ENCODE results near the gene ZNF627. TPM values are rescaled to one million over a fixed set of nuclear protein-coding genes. Genes with fewer than 3 reads are reported as not detected.

The ZNF627 gene
- 18.9 and 20.3 TPM in 2 replicates for total RNA-seq

DNA sequence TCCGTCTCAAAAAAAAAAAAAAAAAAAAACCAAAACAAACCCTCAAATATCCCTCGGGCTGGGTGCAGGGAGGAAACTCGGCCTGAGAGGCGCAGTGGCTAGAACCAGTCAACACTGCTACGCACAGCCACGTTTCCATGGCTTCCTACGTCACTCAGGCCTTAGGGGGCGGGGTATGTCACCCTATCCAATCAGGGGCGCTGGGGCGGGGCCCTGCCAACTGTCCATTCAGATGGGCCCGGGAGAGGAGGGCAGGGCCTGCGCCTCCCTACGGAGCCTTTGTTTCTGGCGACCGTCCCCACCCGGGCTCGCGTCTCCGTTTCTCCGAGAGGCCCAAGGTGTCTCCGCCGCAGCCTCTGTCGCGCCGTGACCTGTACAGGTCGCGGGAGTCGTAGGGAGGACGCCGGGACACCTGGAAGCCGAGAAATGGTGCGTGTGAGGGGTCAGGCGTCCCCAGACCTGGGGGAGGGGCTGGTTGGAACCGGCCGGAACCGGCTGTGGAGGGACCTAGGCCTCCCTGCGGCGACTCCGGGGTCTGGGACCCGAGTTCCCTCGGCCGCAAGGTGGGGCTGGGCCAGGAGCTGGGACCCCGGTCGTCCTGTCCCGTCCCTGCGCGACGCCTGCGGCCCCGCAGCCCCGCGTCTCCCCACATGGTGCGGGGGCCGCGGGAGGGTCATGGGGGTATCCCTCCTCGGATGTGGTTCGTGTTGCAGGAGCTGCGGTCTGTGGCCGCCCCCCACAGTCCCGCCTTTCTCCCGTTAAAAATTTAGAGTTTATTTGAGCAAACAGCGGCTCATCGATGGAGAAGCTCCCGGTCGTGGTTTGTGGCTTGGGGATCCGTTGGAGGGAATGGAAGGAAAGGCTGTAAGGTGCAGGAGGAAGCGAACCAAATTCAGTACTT is at the start of gene ZNF627:
TSS of gene ZNF627 (plus strand) at position 282 of the 901 bp plus-strand sequence. CDS start at position 427, 145 bp downstream.
- peak within 1 kb of the TSS; percentile 87 for H3K4me2 ChIP-seq (ENCODE audit: insufficient read depth, low read length)

DNA sequence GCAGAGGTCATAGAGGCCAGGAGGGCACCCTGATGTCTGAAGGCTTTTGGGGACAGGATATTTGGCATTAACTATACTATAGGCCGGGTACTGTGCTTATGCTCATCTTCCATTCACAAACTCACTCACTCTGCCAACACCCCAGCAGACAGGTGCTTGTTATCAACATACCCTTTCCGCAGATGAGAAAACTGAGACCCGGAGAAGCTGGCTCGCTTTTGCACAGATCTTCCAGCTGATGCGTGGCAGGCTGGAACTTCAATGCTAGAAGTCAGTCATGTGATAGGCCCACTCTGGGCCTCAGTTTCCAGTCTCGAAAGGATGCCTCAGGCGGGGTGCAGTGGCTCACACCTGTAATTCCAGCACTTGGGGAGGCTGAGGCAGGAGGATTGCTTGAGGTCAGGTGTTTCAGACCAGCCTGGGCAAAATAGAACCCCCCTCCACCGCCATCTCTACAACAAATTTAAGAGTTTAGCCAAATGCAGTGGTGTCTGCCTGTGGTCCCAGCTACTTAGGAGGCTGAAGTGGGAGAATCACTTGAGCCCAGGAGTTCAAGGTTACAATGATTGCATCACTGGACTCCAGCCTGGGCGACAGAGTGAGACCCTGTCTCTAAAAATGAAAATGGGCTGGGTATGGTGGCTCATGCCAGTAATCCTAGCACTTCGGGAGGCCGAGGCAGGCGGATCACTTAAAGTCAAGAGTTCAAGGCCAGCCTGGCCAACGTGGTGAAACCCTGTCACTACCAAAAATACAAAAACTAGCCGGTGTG is 49.2 kb upstream of the ZNF627 start:
- H3K4me3 ChIP-seq (ENCODE audit: insufficient read depth, low read length), result no peak overlapping the region
- no peaks in the 10 kb centered on the region for H4K20me1 ChIP-seq (ENCODE audit: insufficient read depth, low read length)
- peak; percentile 11 for DNase-seq (ENCODE audit: insufficient read length, low spot score, missing footprints)
- no peaks in the 10 kb centered on the region for H3K36me3 ChIP-seq (ENCODE audit: insufficient read depth, low read length)
- H3K27ac ChIP-seq (ENCODE audit: low read depth, low read length), result no peak overlapping the region
- no peaks in the 10 kb centered on the region for H3K27me3 ChIP-seq (ENCODE audit: insufficient read depth, low read length)
- no peak overlapping the region for H2AFZ ChIP-seq (ENCODE audit: low read length)
- no peaks in the 10 kb centered on the region for H3K9me3 ChIP-seq (ENCODE audit: low read depth, low read length)
- H3K79me2 ChIP-seq (ENCODE audit: insufficient read depth, low read length), result no peaks in the 10 kb centered on the region
- TF ChIP-seq, protein P1, sequence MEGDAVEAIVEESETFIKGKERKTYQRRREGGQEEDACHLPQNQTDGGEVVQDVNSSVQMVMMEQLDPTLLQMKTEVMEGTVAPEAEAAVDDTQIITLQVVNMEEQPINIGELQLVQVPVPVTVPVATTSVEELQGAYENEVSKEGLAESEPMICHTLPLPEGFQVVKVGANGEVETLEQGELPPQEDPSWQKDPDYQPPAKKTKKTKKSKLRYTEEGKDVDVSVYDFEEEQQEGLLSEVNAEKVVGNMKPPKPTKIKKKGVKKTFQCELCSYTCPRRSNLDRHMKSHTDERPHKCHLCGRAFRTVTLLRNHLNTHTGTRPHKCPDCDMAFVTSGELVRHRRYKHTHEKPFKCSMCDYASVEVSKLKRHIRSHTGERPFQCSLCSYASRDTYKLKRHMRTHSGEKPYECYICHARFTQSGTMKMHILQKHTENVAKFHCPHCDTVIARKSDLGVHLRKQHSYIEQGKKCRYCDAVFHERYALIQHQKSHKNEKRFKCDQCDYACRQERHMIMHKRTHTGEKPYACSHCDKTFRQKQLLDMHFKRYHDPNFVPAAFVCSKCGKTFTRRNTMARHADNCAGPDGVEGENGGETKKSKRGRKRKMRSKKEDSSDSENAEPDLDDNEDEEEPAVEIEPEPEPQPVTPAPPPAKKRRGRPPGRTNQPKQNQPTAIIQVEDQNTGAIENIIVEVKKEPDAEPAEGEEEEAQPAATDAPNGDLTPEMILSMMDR (IDR thresholded peaks at IDR 0.05; ENCODE audit: extremely low read depth, low read depth, low read length), result no peak
- no peaks in the 10 kb centered on the region for H3K4me1 ChIP-seq (ENCODE audit: insufficient read depth, low read length)
- H3K4me2 ChIP-seq (ENCODE audit: insufficient read depth, low read length), result no peak overlapping the region

More for the DNA sequence above, at the start of gene ZNF627:
- H3K36me3 ChIP-seq (ENCODE audit: insufficient read depth, low read length), result peaks cover 11% of the 10 kb centered on the region
- peak; percentile 99 for DNase-seq (ENCODE audit: insufficient read length, low spot score, missing footprints)
- H3K4me3 ChIP-seq (ENCODE audit: insufficient read depth, low read length), result peak within 1 kb of the TSS; percentile 99
- H3K4me1 ChIP-seq (ENCODE audit: insufficient read depth, low read length), result peaks cover 8% of the 10 kb centered on the region
- no peaks in the 10 kb centered on the region for H3K27me3 ChIP-seq (ENCODE audit: insufficient read depth, low read length)
- H4K20me1 ChIP-seq (ENCODE audit: insufficient read depth, low read length), result peaks cover 16% of the 10 kb centered on the region
- H3K9me3 ChIP-seq (ENCODE audit: low read depth, low read length), result no peaks in the 10 kb centered on the region
- TF ChIP-seq, protein P1 (IDR thresholded peaks at IDR 0.05; ENCODE audit: extremely low read depth, low read depth, low read length), result no peak
- peaks cover 50% of the 10 kb centered on the region for H3K79me2 ChIP-seq (ENCODE audit: insufficient read depth, low read length)
- peak within 1 kb of the TSS; percentile 97 for H3K27ac ChIP-seq (ENCODE audit: low read depth, low read length)
- H2AFZ ChIP-seq (ENCODE audit: low read length), result peak within 1 kb of the TSS; percentile 95

GRCh38 chr19:11549386-11549953 is 47.8 kb upstream of the ZNF627 start:
- Histone ChIP-seq H4K20me1 (ENCODE audit: insufficient read depth, low read length) (peaks cover 2% of the 10 kb centered on the region), H3K4me2 (ENCODE audit: insufficient read depth, low read length) (no peak overlapping the region), H3K36me3 (ENCODE audit: insufficient read depth, low read length) (no peaks in the 10 kb centered on the region), H3K4me3 (ENCODE audit: insufficient read depth, low read length) (no peak overlapping the region), H3K4me1 (ENCODE audit: insufficient read depth, low read length) (no peaks in the 10 kb centered on the region), H2AFZ (ENCODE audit: low read length) (no peak overlapping the region), H3K27me3 (ENCODE audit: insufficient read depth, low read length) (no peaks in the 10 kb centered on the region), H3K79me2 (ENCODE audit: insufficient read depth, low read length) (peaks cover 2% of the 10 kb centered on the region), H3K27ac (ENCODE audit: low read depth, low read length) (no peak overlapping the region), H3K9me3 (ENCODE audit: low read depth, low read length) (no peaks in the 10 kb centered on the region)
- TF ChIP-seq, protein P1 (IDR thresholded peaks at IDR 0.05; ENCODE audit: extremely low read depth, low read depth, low read length), result no peak
- DNase-seq (ENCODE audit: insufficient read length, low spot score, missing footprints), result peak; percentile 71

Measured in osteoblast (primary cell).